GM18870 (cell line): ENCODE results near the gene TBRG4.

Experiments used
- ATAC-seq: cut with Tn5 transposase; IDR thresholded peaks from one replicate; pipeline ENCODE4 v1.9.1; 2021; ENCODE audit warnings: moderate library complexity; ENCODE audit not compliant: unreplicated experiment

Gene TBRG4

DNA sequence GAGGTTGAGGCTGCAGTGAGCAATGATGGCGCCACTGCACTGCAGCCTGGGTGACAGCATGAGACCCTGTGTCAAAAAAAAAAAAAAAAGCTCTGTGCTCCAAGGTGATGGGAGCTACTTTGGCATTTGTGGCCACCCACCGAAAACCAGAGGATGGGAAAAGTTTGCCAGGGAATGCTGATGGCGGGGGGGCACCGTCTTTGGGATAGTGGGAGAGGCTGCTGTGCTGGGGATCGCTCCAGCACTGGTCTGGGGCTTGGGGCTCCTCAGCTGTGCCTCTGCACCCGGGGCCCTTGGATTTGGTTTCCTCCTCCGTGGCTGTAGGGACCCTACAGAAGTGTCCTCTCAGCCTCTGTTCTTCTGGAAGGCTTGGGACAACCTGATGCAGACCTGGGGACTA, 34.4 kb upstream of the TBRG4 start:
- no peak for ATAC-seq

GRCh38 chr7:45143616-45144015, 32.1 kb upstream of the TBRG4 start:
- no peak for ATAC-seq

- ATAC-seq, result no peak
Measured at GRCh38 chr7:45140827-45141226, 29.3 kb upstream of the TBRG4 start.

DNA sequence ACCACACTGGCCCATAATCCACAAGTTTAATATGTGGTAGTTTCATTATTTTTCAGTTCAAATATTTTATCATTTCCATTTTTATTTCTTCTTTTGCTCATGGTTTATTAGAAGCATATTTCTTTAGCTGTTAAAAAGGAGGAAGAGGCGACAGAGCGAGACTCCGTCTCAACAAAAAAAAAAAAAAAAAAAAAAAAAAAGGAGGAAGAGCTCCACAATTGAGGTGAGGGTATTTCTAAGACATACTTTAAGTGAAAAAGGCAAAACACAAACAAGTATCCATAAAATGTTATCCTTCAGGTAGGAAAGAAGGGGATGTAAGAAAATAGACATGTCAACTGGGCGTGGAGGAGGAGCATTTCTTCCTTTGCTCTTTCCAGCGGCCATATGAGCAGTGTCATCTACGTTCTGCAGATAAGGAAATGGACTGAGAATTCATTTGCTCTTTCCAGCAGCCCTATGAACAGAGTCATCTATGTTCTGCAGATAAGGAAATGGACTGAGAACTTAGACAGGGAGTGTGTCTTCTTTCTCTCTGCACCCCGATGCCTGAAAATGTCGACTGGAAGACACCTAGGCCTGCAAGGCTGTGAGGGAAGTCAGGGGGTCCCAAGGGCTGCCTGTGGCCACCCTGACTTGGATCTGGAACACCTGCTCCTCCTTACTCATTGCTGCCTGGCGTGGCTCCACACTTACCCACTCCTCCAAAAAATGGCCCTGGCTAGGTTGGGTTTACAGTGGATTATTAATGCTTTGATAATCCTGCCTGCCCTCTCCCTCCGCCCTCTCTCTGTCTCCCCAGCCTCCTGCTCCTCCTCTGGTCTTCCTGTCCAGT, 27.2 kb upstream of the TBRG4 start:
- ATAC-seq, result no peak

GRCh38 chr7:45136106-45137060, 24.9 kb upstream of the TBRG4 start:
- ATAC-seq, result peak; percentile 74

- no peak for ATAC-seq
Measured at GRCh38 chr7:45133877-45134276, 22.4 kb upstream of the TBRG4 start.

- ATAC-seq, result no peak
Measured at GRCh38 chr7:45133352-45133751, 21.9 kb upstream of the TBRG4 start.

- no peak for ATAC-seq
Measured at GRCh38 chr7:45132708-45133320, 21.3 kb upstream of the TBRG4 start.

- ATAC-seq, result no peak
Measured at GRCh38 chr7:45131891-45132290, 20.4 kb upstream of the TBRG4 start.

DNA sequence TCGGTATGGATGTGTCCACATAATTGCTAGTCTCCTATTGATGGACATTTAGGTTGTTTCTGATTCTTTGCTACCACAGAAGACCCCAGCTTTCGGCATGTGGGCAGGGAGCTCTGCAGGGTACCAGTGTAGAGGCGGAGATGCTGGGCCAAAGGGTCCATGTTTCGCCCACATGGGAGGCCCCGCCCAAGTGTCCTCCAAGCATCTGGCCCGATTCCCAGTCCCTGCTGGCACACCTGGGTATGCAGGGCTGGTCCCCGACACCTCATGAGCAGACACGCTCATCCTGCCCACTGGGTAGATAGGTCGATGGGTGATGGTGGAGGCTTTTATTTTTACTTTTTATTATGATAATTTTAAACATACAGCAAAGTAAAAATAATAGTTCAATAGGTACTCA, 19.4 kb upstream of the TBRG4 start:
- no peak for ATAC-seq

- ATAC-seq, result no peak
Measured at GRCh38 chr7:45129906-45130305, 18.4 kb upstream of the TBRG4 start.

DNA sequence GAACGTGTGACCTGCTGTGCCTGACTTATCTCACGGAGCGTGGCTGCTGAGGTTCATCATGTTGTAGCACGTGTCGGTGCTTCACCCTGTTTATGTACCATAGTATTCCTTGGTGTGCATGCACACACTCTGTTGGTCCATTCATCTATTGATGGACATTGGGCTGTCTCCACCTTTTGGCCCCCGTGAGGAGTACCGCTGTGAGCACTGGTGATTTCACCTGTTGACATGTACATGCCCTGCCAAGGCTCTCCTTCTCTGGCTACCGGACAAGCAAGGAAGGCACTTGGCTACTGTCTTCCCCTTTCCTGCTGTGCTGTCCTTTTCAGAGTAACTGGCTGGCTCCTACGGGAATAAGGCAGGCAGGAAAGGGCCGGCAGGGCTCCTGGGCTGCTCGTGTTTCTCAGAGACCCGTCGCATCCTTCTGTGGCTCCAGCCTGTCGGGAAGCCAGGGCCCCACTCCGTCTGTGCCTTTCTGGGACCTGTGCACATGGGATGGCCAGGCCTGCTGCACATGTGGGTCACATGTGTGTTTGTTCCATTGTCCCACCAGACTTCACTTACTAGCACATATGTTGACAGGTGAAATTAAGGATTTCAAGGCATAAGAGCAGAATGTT, 17.8 kb upstream of the TBRG4 start:
- no peak for ATAC-seq

DNA sequence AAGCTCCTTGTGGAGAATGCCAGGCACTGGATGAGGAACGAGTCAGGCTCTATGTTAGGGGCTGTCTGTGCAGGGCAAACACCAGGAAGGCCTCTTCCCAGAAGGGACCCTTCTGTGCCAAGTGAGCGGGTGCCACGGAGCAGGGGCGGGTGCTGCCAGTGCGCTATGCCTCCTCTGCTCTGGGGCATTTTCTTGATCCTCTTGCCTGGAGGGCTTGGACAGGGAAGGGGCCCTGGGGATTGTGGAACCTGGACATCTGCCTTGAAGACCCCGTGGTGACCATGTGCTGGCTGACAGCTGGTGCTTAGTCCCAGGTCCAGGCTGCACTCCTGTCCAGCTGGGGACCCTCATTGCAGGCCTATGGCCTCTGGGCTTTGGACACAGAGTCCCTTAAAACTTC, 15.4 kb upstream of the TBRG4 start:
- no peak for ATAC-seq

GRCh38 chr7:45126201-45126600, 14.7 kb upstream of the TBRG4 start:
- no peak for ATAC-seq

DNA sequence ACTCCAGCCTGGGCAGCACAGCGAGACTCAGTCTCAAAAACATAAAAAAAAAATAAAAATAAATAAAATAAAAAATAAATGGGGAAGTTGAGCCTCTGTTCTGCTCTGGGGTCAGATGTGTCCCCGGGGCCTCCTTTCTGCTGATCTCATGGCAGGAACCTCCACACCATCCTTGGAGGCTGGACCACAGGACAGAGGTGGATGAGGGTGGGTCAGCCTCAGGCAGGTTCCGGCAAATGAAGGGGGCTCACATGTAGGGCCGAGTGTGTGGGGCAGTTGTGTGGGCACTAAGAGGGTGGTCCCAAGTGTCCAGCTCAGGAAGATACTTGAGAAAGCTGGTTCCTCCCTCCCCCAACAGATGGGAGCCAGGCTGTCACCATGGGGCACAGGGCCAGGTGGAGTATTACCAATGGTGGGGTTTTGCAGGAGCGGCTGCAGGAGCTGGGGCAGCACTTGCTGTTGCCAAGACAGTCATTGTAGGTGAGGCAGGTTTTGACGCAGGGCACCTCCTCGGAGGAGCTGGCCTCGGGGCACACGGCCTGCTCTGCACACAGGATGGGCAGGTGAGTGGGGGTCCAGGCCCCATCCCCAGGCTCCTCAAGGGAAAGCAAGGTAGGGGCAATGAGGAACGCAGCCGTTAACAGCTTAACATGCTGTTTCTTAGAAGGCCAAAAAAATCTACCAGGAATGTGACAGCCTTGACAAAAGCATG, 13.9 kb upstream of the TBRG4 start:
- no peak for ATAC-seq

DNA sequence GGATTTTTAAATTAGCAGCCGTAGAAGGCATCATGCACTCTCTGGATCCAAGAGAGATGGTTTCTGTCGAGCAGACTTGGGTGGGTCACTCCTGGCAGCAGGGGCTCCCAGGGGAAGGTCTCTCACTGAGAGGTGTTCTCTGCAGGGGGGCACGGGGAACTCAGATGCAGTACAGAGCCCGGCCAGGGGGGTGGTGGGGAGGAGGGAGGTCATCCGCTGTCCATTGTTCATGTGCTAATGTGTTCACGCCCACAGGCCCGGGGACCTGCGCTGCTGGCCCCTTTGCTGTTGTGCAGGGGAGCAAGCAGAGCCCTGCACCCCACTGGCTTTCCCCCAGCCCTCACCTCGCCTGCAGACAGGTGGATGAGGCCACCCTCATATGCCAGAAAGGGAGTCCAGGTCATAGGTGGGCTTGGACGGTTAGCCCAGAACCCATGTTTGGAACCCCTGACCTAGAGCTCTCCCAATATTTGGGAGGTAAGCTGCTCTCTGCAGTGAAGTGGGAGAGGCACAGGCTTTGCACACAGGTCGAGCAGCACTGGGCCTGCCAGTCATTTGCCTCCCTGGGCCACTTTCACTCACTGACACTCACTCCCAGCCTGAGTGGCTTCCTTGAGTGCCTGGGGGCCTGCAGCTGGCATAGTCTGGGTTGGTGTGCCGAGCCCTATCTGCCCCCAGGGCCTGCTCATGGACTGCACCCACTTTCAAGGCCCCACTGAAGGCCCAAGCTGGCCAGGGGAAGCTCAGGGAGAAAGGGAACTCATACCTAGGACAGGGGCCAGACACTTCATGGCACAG, 12.6 kb upstream of the TBRG4 start:
- ATAC-seq, result no peak

DNA sequence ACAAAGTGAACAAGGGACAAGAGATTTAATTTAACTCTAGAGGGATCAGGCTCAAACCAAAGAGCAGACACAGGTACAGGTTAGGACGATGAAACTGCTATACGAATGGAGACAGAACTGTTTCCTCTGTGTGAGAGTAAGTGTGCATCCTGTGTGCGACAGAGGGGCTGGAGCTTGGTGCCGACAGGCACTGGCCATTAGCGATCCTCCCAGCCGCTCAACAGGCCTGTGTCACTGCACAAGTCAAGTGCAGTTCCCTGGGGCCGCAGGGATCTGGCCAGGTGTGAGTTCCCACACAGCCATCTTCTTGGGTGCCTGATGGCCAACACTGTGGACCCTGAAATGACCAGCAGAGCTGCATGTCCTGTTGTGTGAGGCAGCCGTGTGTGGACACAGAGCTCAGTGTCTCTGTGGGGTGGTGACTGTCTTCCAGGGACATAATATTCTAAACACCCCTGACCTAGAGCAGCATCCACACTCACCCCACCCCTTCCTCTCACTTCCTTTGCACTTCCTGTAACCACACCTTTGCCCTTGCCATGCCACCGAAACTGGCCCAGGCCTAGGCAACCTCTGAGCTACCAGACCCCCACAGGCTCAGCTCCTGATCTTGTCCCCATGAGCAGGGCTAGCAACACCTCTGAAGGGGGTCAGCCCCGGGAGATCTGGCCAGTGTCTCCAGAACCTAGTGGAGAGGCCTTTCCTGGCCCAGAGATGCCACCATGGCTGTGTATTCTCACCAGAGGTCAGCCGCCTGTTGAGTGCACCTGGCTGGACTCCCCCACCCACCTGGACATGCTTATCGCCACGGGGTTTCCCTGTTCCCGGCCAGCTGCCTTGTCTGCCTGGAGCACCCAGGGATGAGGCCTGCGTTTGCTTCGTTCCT, 11.7 kb upstream of the TBRG4 start:
- no peak for ATAC-seq

GRCh38 chr7:45119550-45119949, 8.1 kb upstream of the TBRG4 start:
- ATAC-seq, result no peak

- no peak for ATAC-seq
Measured at GRCh38 chr7:45118889-45119331, 7.4 kb upstream of the TBRG4 start.
